ENCODE data around the gene WNT1. TPM values are rescaled to one million over a fixed set of nuclear protein-coding genes. Genes with fewer than 3 reads are reported as not detected.

The WNT1 gene
- total RNA-seq: not detected
- long read RNA-seq: 0 reads

GRCh38 chr12:48978291-48978740 lies at the start of gene WNT1:
WNT1 (plus strand) TSS chr12:48978322; CDS start chr12:48978651, 329 bp downstream.
- DNase-seq: no peak
- no peaks in the 10 kb centered on the region for H3K9me3 ChIP-seq
- peak; percentile 1 to 23 for ATAC-seq
- no peaks in the 10 kb centered on the region for H3K36me3 ChIP-seq
- peaks cover 92% of the 10 kb centered on the region for H3K27me3 ChIP-seq (ENCODE audit: low read depth)
- H3K27ac ChIP-seq: no peak within 1 kb of the TSS
- peaks cover 44% of the 10 kb centered on the region for H3K4me1 ChIP-seq
- peak within 1 kb of the TSS; percentile 51 for H3K4me3 ChIP-seq
- TF ChIP-seq, protein P1, sequence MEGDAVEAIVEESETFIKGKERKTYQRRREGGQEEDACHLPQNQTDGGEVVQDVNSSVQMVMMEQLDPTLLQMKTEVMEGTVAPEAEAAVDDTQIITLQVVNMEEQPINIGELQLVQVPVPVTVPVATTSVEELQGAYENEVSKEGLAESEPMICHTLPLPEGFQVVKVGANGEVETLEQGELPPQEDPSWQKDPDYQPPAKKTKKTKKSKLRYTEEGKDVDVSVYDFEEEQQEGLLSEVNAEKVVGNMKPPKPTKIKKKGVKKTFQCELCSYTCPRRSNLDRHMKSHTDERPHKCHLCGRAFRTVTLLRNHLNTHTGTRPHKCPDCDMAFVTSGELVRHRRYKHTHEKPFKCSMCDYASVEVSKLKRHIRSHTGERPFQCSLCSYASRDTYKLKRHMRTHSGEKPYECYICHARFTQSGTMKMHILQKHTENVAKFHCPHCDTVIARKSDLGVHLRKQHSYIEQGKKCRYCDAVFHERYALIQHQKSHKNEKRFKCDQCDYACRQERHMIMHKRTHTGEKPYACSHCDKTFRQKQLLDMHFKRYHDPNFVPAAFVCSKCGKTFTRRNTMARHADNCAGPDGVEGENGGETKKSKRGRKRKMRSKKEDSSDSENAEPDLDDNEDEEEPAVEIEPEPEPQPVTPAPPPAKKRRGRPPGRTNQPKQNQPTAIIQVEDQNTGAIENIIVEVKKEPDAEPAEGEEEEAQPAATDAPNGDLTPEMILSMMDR (IDR thresholded peaks at IDR 0.05): peak; percentile 31
- intact Hi-C loops (cut with DNase I): no loop called here

- no peak overlapping the region for H3K4me3 ChIP-seq
- no peak overlapping the region for H3K27ac ChIP-seq
- peaks cover 6% of the 10 kb centered on the region for H3K4me1 ChIP-seq
- no peaks in the 10 kb centered on the region for H3K9me3 ChIP-seq
- no peak for DNase-seq
- H3K27me3 ChIP-seq (ENCODE audit: low read depth): no peaks in the 10 kb centered on the region
- intact Hi-C loops (cut with DNase I): no loop called here
- no peak for ATAC-seq
- TF ChIP-seq, protein P1 (IDR thresholded peaks at IDR 0.05): no peak
- H3K36me3 ChIP-seq: peaks cover 61% of the 10 kb centered on the region
Measured at GRCh38 chr12:48929551-48929950, 48.6 kb upstream of the WNT1 start.

DNA sequence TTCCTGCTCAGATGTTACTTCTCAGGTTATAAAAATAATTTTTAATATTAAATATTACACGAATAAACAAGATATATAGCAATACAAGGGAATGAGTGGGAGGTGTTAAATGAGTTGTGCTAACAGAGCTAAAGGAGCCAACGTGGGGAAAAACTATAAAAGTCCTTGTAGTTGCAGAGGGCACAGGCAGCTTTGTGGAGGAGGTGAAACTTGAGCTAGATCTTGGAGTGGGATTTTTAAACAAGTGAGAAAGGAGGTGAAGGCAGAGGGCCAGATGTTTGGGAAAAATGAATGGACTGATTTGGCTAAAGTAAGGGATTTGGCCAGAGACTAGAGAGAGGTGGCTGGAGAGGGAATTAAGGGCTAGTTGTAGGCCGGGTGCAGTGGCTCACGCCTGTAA lies 47.6 kb upstream of the WNT1 start:
- Histone ChIP-seq H3K4me3 (no peak overlapping the region), H3K27ac (no peak overlapping the region), H3K36me3 (peaks cover 70% of the 10 kb centered on the region), H3K4me1 (peaks cover 4% of the 10 kb centered on the region), H3K9me3 (no peaks in the 10 kb centered on the region), H3K27me3 (ENCODE audit: low read depth) (no peaks in the 10 kb centered on the region)
- TF ChIP-seq, protein P1 (IDR thresholded peaks at IDR 0.05): no peak
- DNase-seq: no peak
- no peak for ATAC-seq
- intact Hi-C loops (cut with DNase I): no loop called here

DNA sequence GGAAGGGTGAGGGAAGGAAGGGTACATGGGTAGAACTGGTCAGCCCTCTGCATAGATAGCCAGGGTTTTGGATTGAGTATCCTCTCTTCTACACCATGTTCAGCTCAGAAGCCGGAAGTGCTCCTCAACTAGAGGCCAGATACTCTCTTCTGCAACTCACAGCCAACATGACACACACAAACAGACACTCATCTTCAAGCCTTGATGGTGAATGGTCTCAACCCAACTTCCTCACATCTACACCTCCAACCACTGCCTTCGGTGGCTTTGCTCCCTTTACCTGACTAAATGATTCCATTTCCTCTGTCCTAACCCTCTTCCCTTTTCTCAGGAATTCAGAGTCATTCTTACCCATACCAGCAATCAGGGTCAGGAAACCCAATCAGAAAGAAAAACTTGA lies 45.2 kb upstream of the WNT1 start:
- intact Hi-C loops (cut with DNase I): no loop called here
- no peaks in the 10 kb centered on the region for H3K27me3 ChIP-seq (ENCODE audit: low read depth)
- H3K27ac ChIP-seq: no peak overlapping the region
- H3K9me3 ChIP-seq: no peaks in the 10 kb centered on the region
- DNase-seq: no peak
- H3K4me3 ChIP-seq: no peak overlapping the region
- no peak for ATAC-seq
- TF ChIP-seq, protein P1 (IDR thresholded peaks at IDR 0.05): no peak
- no peaks in the 10 kb centered on the region for H3K4me1 ChIP-seq
- H3K36me3 ChIP-seq: peaks cover 82% of the 10 kb centered on the region

DNA sequence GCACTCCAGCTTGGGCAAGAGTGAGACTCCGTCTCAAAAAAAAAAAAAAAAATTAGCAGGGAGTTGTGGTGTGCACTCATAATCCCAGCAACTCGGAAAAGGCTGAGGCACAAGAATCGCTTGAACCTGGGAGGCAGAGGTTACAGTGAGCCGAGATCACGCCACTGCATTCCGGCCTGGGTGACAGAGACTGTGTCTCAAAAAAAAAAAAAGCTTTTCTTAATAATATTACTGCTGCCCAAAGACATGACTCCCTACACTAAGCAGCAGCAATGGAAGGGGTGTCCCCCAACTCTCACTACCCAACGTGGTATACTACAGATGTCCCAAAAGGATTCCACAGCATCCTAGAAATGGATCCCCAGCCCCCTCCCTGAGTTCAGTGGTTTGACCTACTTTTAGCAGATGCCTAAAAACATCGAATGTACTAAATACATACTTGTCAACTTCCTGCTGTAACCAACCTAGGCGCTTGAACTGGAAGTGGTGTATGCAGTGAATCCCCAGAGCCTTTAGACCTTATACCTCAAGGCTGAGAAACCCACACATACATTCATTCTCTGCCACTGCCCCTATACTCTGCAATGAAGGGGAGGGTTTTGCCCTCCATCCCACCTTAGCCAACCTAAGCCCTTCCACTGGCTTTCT lies 44.3 kb upstream of the WNT1 start:
- intact Hi-C loops (cut with DNase I): no loop called here
- DNase-seq: no peak
- Histone ChIP-seq H3K27me3 (ENCODE audit: low read depth) (no peaks in the 10 kb centered on the region), H3K4me1 (no peaks in the 10 kb centered on the region), H3K36me3 (peaks cover 86% of the 10 kb centered on the region), H3K27ac (peak overlapping the region; percentile 46), H3K9me3 (no peaks in the 10 kb centered on the region), H3K4me3 (no peak overlapping the region)
- ATAC-seq: peak in 1 of 2 donors; percentile 25
- TF ChIP-seq, protein P1 (IDR thresholded peaks at IDR 0.05): no peak
